SIG-M5 (cell line): ENCODE data around the gene MOBP.

Experiments
- DNase-seq: peaks from one replicate; lab custom pipeline; 2025; lab: John Stamatoyannopoulos, UW

The MOBP gene

DNA sequence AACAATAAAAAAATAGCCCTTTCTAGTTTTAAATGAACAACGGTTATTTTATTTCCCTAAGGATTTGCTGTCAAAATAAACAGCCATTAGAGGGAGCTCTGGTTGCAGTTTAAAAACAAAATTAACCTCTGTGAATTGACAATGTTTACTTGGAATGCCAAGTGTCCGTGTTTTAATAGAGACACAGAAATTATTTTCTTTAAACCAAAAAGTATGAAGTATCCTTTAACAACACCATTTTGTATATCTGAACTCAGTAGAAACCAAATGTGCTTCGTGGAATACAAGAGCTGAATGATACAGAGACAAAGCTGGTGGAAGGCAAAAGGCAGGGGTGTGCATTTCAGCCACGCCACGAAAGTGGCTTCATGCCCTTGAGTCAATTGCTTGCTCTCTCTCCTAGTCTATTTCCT is 74.4 kb downstream of the MOBP start:
- DNase-seq, result no peak

DNA sequence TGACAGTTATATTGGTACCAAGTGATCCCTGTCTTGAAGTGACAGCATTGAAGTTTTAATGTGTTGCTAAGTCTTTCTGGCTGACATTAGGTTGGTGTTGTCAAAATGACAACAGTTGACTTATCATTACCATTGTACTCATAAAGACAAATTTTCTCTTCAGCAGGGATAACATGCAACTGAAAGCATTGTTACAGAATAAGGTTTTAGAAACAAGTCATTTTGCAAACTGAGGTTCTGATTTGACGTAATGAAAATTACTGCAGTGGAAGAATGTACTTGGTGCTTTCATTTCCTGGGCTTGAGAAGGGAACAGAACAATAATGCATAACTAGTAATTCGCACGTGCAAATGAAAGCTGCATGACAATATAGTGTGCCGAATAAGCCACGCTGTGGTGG is 75.1 kb downstream of the MOBP start:
- no peak for DNase-seq

DNA sequence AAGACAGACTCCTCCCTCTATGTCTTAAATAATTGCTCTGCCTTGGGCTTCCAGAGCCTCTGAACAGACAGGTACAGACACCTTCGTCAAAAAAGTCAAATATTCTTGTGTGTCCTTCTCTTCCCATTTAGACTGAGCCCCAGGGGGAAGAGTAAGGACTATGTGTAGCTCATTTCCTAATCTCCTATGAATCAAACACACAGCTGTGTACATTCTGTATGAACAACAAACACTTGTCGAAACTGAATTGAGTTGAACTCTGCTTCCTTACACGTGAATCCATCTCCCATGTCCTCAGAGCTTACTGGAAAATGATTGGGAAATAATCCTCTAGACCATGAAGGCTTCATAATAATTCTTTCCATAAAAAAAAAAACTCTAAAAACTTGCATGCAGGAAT is 80.8 kb downstream of the MOBP start:
- no peak for DNase-seq

DNA sequence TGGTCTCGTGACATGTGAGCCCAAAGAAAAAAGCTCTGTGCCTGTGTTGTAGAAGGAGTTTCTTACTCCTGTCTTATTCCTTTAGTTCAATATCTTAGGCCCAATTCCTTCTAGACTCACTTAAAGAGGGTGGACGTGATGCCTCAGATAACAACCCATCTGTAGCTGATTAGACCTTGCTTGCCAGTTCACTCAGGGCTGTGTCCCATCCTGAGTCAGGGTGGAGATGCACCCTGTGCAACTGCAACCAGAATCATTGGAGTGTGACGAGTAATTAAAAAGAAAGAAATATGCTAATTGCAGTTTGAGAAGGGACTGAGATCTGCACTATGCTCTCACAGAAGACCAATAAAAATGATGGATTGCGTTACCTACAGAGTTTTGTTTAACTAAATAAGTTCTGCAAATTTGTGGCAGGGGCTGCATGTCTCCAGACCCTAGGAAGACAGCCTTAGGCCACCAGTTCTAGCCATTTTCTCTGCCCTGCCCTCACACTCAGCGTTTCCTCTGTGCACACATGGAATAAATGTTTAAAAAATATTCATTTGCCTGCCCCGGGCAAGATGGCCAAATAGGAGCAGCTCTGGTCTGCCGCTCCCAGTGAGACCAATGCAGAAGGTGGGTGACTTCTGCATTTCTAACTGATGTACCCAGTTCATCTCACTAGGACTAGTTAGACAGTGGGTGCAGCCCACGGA is 83.0 kb downstream of the MOBP start:
- no peak for DNase-seq
